Type B pancreatic cell (in vitro differentiated cells): ENCODE data around the gene LAMTOR1. TPM values are rescaled to one million over a fixed set of nuclear protein-coding genes. Genes with fewer than 3 reads are reported as not detected.

ENCODE experiments used
- DNase-seq: peaks from one replicate; pipeline ENCODE4 v3.0.0; 2021; ENCODE audit warnings: mixed read lengths; ENCODE audit not compliant: unreplicated experiment; ENCODE audit errors: extremely low spot score
- H3K27ac Mint-ChIP-seq: 2 replicates; pipeline ENCODE4 v1.8.0; 2021; ENCODE audit warnings: mild to moderate bottlenecking, mixed read lengths
- H3K27me3 Mint-ChIP-seq: 2 replicates; pipeline ENCODE4 v1.8.0; 2021; ENCODE audit warnings: mixed read lengths
- H3K36me3 Mint-ChIP-seq: 2 replicates; pipeline ENCODE4 v1.8.0; 2021; ENCODE audit warnings: mixed read lengths
- H3K4me1 Mint-ChIP-seq: one replicate; pipeline ENCODE4 v1.8.0; 2021; ENCODE audit warnings: mixed read lengths; ENCODE audit not compliant: unreplicated experiment
- H3K4me3 Mint-ChIP-seq: 2 replicates; pipeline ENCODE4 v1.8.0; 2021; ENCODE audit warnings: mild to moderate bottlenecking, mixed read lengths
- H3K9me3 Mint-ChIP-seq: 2 replicates; pipeline ENCODE4 v1.8.0; 2021; ENCODE audit warnings: mixed read lengths
- CTCF ChIP-seq: fragments of 200-600 bp; sonication (generic); conservative IDR thresholded peaks from 2 replicates; pipeline ENCODE4 v1.5.0; 2021; ENCODE audit warnings: antibody characterized with exemption, mild to moderate bottlenecking
- total RNA-seq: library from RNA; stranded (reverse); gene quantifications from 2 replicates; pipeline ENCODE4 v1.2.1, GENCODE V29; 2021; ENCODE audit warnings: low replicate concordance

The LAMTOR1 gene
- total RNA-seq, 1 donor from 2014 or later = 73.0 TPM

GRCh38 chr11:72124046-72124445 is 20.9 kb upstream of the LAMTOR1 start:
- Mint-ChIP-seq H3K4me1 (peaks cover under 1% of the 10 kb centered on the region), H3K9me3 (no peaks in the 10 kb centered on the region), H3K36me3 (no peaks in the 10 kb centered on the region), H3K4me3 (no peak overlapping the region), H3K27me3 (peaks cover 1% of the 10 kb centered on the region), H3K27ac (no peak overlapping the region)
- no peak for DNase-seq
- no peak for TF ChIP-seq CTCF

- TF ChIP-seq CTCF = no peak
- H3K36me3 Mint-ChIP-seq = no peaks in the 10 kb centered on the region
- no peaks in the 10 kb centered on the region for H3K27me3 Mint-ChIP-seq
These were observed 20.1 kb upstream of the LAMTOR1 start for GRCh38 chr11:72123117-72123653.

GRCh38 chr11:72122607-72123006 is 19.5 kb upstream of the LAMTOR1 start:
- Mint-ChIP-seq H3K4me1 (peaks cover 10% of the 10 kb centered on the region), H3K27ac (no peak overlapping the region), H3K4me3 (no peak overlapping the region), H3K27me3 (no peaks in the 10 kb centered on the region), H3K9me3 (no peaks in the 10 kb centered on the region), H3K36me3 (no peaks in the 10 kb centered on the region)
- DNase-seq = no peak
- no peak for TF ChIP-seq CTCF

More at GRCh38 chr11:72123117-72123653, 20.1 kb upstream of the LAMTOR1 start:
- DNase-seq = no peak
- Mint-ChIP-seq H3K9me3 (no peaks in the 10 kb centered on the region), H3K4me3 (no peak overlapping the region), H3K4me1 (peaks cover 9% of the 10 kb centered on the region), H3K27ac (no peak overlapping the region)

GRCh38 chr11:72120930-72121329 is 17.8 kb upstream of the LAMTOR1 start:
- Mint-ChIP-seq H3K9me3 (no peaks in the 10 kb centered on the region), H3K36me3 (no peaks in the 10 kb centered on the region), H3K27me3 (no peaks in the 10 kb centered on the region), H3K4me1 (peaks cover 10% of the 10 kb centered on the region), H3K27ac (no peak overlapping the region), H3K4me3 (no peak overlapping the region)
- TF ChIP-seq CTCF = no peak
- DNase-seq = no peak

- Mint-ChIP-seq H3K9me3 (no peaks in the 10 kb centered on the region), H3K27me3 (peaks cover 7% of the 10 kb centered on the region), H3K27ac (no peak overlapping the region), H3K4me1 (peaks cover 10% of the 10 kb centered on the region), H3K36me3 (no peaks in the 10 kb centered on the region), H3K4me3 (no peak overlapping the region)
- no peak for TF ChIP-seq CTCF
- DNase-seq = no peak
These were observed 16.1 kb upstream of the LAMTOR1 start for GRCh38 chr11:72119198-72119597.
